Psoas muscle (tissue), 8 donors: ENCODE data around the gene CMTR1. TPM values are rescaled to one million over a fixed set of nuclear protein-coding genes. Genes with fewer than 3 reads are reported as not detected.

Experiments
- ATAC-seq, 4 donors: fragments of 200-7000 bp; cut with Tn5 transposase; one replicate each; pipeline ENCODE4 v1.9.1; 2020; ENCODE audit warnings: moderate library complexity in 3 of 4, mild to moderate bottlenecking in 2 of 4
- DNase-seq, 2 donors: peaks; one replicate each; pipeline ENCODE4 v3.0.0-alpha.2; 2020
- H3K27ac ChIP-seq: fragments of 200-600 bp; one replicate; pipeline ENCODE4 v1.8.0; 2022
- H3K27me3 ChIP-seq, 3 donors: fragments of 200-600 bp in 1 of 3; one replicate each; pipeline versions ENCODE4 v1.6.1 to v1.8.0; 2013 to 2022; ENCODE audit warnings: low read length in 2 of 3, mild to moderate bottlenecking in 2 of 3, moderate library complexity in 1 of 3; ENCODE audit not compliant: insufficient read depth in 3 of 3
- H3K36me3 ChIP-seq, 2 donors: fragments of 200-600 bp in 1 of 2; one replicate each; pipeline versions ENCODE4 v1.6.1 to v1.8.0; 2013 to 2022; ENCODE audit warnings: low read depth in 1 of 2, mild to moderate bottlenecking in 1 of 2, moderate library complexity in 1 of 2; ENCODE audit not compliant: insufficient read depth in 1 of 2
- H3K4me1 ChIP-seq: fragments of 200-600 bp; one replicate; pipeline ENCODE4 v1.8.0; 2022
- H3K4me3 ChIP-seq: fragments of 200-600 bp; one replicate; pipeline ENCODE4 v1.8.0; 2022; ENCODE audit warnings: mild to moderate bottlenecking
- H3K9me3 ChIP-seq: fragments of 200-600 bp; one replicate; pipeline ENCODE4 v1.8.0; 2022
- CTCF ChIP-seq: fragments of 200-600 bp; IDR thresholded peaks from one replicate; pipeline ENCODE4 v1.8.0; 2022; ENCODE audit warnings: antibody characterized with exemption
- WGBS, 3 donors: extraction: QIAGEN DNeasy Blood & Tissue Kit; methylation state at CpG; one replicate each; pipeline versions ENCODE4 v1.1.6 to v1.1.7; 2013; 5-methylcytosine and 5-hydroxymethylcytosine counted together
- intact Hi-C, 2 donors: fragments of 100-400 bp; cut with DNase I; formaldehyde crosslinking; loops; one replicate each; pipeline versions ENCODE4 v1.11.0 to v1.14.2; 2022
- polyA plus RNA-seq, 3 donors: library from polyadenylated mRNA; stranded (reverse); fragments of 200-250 nt; gene quantifications; one replicate each; pipeline ENCODE4 v1.2.3, GENCODE V29; 2013
- total RNA-seq, 4 donors: library from RNA; stranded (reverse); fragmentation: NEBNext Ultra II Directional in 2 of 4; extraction: Animal tissue kit (Norgen Biotek cat#: 25700) in 2 of 4; gene quantifications; one replicate each; pipeline versions ENCODE4 v1.2.1 to v1.2.4, GENCODE V29; 2021 to 2023
- donor health status: healthy with polysubstance abuse.
- donor health status: DM: no; HTN: no; CAD: no; lungs with moderate emphysema.
- donor health status: Bipolar disorder and iron deficiency.
- donor health status: healthy.
- donor health status: DM: yes; HTN: yes; CAD: no.
- donor health status: DM: no; HTN: no; CAD: no.
- donor health status: DM: no; HTN: no; CAD: no.
- donor health status: DM: yes; HTN: yes; CAD: no.

CMTR1 gene
- total and polyA plus RNA-seq, 7 donors: 8.8 to 29.9 (median 24.4) TPM

GRCh38 chr6:37531026-37531425, 98.0 kb downstream of the CMTR1 start:
- no peak overlapping the region for H3K27ac ChIP-seq
- no peaks in the 10 kb centered on the region for H3K36me3 ChIP-seq
- DNase-seq (no peak), ATAC-seq (no peak)
- no peak overlapping the region for H3K4me3 ChIP-seq
- TF ChIP-seq CTCF: no peak
- 73 to 83% (median 78%) methylated on average over 4 of the region's 4 CpGs for WGBS, 3 donors
- H3K4me1 ChIP-seq: peaks cover 3% of the 10 kb centered on the region
- H3K9me3 ChIP-seq: no peaks in the 10 kb centered on the region
- H3K27me3 ChIP-seq: peaks cover 0 to 70% (median 8%) of the 10 kb centered on the region in 3 donors
- intact Hi-C loops: no loop called here

Other genes starting within 250 kb of the CMTR1 start
- 10 to 100 TPM in 3 of 4 donors, 1 to 10 TPM in 1; 6.3 to 25.6 (median 11.5) TPM for gene TBC1D22B, start 175.4 kb upstream of the CMTR1 start, total RNA-seq
- gene TBC1D22B, start 175.4 kb upstream of the CMTR1 start, polyA plus RNA-seq: 1 to 10 TPM; 4.3 to 9.0 (median 6.7) TPM
- 1 to 10 TPM in 1 of 4 donors, under 1 TPM in 2, not detected in 1; 0.47 to 4.3 (median 0.97) TPM for gene TMEM217, start 175.1 kb upstream of the CMTR1 start, total RNA-seq
- under 1 TPM; 0.05 to 0.15 (median 0.14) TPM for gene TMEM217, start 175.1 kb upstream of the CMTR1 start, polyA plus RNA-seq
- 10 to 100 TPM; 10.7 to 17.8 (median 14.2) TPM for gene RNF8, start 79.2 kb upstream of the CMTR1 start, total RNA-seq
- gene RNF8, start 79.2 kb upstream of the CMTR1 start, polyA plus RNA-seq: 10 to 100 TPM in 2 of 3 donors, 1 to 10 TPM in 1; 9.4 to 28.5 (median 11.1) TPM
- gene CCDC167, start 66.7 kb downstream of the CMTR1 start, total RNA-seq: 10 to 100 TPM; 11.5 to 15.7 (median 14.3) TPM
- gene CCDC167, start 66.7 kb downstream of the CMTR1 start, polyA plus RNA-seq: 10 to 100 TPM; 31.4 to 50.8 (median 38.7) TPM